Measurements from ENCODE around the gene SLC26A3. TPM values are rescaled to one million over a fixed set of nuclear protein-coding genes. Genes with fewer than 3 reads are reported as not detected.

Gene SLC26A3
- total RNA-seq, 1 experiment from 2014 or later = not detected

DNA sequence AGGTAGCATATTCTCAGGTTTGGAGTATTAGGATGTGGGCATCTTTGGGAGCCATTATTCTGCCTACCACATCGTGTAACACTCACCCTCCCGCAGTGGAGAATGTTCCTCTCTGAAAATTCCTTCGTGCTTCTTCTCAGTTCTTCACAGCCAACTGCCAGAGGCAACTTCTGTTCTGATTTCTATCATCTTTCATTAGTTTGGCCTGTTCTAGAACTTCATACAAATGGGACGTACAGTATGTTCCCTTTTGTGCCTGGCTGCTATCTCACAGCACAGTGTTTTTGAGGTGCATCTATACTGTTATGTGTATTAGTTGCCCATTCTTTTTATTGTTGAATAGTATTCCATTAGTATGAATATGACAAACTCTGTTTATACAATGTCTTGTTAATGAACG lies 8.9 kb upstream of the SLC26A3 start:
- no peak overlapping the region for H3K23ac ChIP-seq (ENCODE audit: insufficient read length, low read depth, low read length)
- Mint-ChIP-seq H3K9me3 (no peaks in the 10 kb centered on the region), H3K4me1 (no peaks in the 10 kb centered on the region)

More for the DNA sequence above, 8.9 kb upstream of the SLC26A3 start:
- H3K14ac ChIP-seq (ENCODE audit: insufficient read depth, low read length) = no peak overlapping the region
- Mint-ChIP-seq H3K27ac (no peak overlapping the region), H3K4me3 (no peak overlapping the region), H3K27me3 (ENCODE audit: low read depth) (no peaks in the 10 kb centered on the region), H3K36me3 (ENCODE audit: insufficient read depth in 1 of 3, low read depth in 3 of 3) (no peaks in the 10 kb centered on the region)
- no peak overlapping the region for H2AFZ ChIP-seq (ENCODE audit: low read length)
- H3T11ph ChIP-seq (ENCODE audit: low read length) = no peak overlapping the region
- no peak overlapping the region for H3K9ac ChIP-seq (ENCODE audit: extremely low read depth, insufficient read length, low read length)
- no peaks in the 10 kb centered on the region for H3K79me2 ChIP-seq (ENCODE audit: insufficient read depth, low read length)
- DNase-seq = no peak
- H4K8ac ChIP-seq (replicated peaks; ENCODE audit: insufficient read length, low read depth, low read length) = no peak overlapping the region
- no peaks in the 10 kb centered on the region for H3K4me1 ChIP-seq (ENCODE audit: insufficient read depth, low read length)
- no peak overlapping the region for H2BK5ac ChIP-seq (ENCODE audit: insufficient read length, low read length)
- H2BK12ac ChIP-seq (ENCODE audit: insufficient read length, low read depth, low read length) = no peak overlapping the region
- H3K79me1 ChIP-seq (ENCODE audit: insufficient read depth, low read depth, low read length, poor library complexity, severe bottlenecking) = no peaks in the 10 kb centered on the region
- H3K27me3 ChIP-seq (ENCODE audit: insufficient read depth, low read length) = no peaks in the 10 kb centered on the region
- H3K4ac ChIP-seq (ENCODE audit: low read depth, low read length) = no peak overlapping the region
- no peak overlapping the region for H2BK120ac ChIP-seq (ENCODE audit: low read depth, low read length, poor library complexity, severe bottlenecking)
- TF ChIP-seq, protein P1, sequence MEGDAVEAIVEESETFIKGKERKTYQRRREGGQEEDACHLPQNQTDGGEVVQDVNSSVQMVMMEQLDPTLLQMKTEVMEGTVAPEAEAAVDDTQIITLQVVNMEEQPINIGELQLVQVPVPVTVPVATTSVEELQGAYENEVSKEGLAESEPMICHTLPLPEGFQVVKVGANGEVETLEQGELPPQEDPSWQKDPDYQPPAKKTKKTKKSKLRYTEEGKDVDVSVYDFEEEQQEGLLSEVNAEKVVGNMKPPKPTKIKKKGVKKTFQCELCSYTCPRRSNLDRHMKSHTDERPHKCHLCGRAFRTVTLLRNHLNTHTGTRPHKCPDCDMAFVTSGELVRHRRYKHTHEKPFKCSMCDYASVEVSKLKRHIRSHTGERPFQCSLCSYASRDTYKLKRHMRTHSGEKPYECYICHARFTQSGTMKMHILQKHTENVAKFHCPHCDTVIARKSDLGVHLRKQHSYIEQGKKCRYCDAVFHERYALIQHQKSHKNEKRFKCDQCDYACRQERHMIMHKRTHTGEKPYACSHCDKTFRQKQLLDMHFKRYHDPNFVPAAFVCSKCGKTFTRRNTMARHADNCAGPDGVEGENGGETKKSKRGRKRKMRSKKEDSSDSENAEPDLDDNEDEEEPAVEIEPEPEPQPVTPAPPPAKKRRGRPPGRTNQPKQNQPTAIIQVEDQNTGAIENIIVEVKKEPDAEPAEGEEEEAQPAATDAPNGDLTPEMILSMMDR (conservative IDR thresholded peaks at IDR 0.05) = no peak
- no peak overlapping the region for H3K18ac ChIP-seq (ENCODE audit: insufficient read length, low read depth, low read length)
- no peaks in the 10 kb centered on the region for H3K9me3 ChIP-seq (ENCODE audit: control insufficient read depth, low read depth, low read length)
- H4K5ac ChIP-seq (ENCODE audit: insufficient read length, low read depth, low read length) = no peak overlapping the region
- no peak overlapping the region for H4K91ac ChIP-seq (ENCODE audit: insufficient read length, low read depth, low read length)
- H3K23me2 ChIP-seq (ENCODE audit: insufficient read length, low read depth, low read length, poor library complexity, severe bottlenecking) = no peaks in the 10 kb centered on the region
- no peak overlapping the region for H2BK15ac ChIP-seq (ENCODE audit: low read depth, low read length)
- no peak overlapping the region for H2AK5ac ChIP-seq (ENCODE audit: insufficient read length, low read length)
- no peak overlapping the region for H3K4me2 ChIP-seq (ENCODE audit: insufficient read depth, insufficient read length, low read length)
- H3K27ac ChIP-seq (ENCODE audit: insufficient read length, low read depth, low read length) = no peak overlapping the region
- H2BK20ac ChIP-seq (ENCODE audit: low read depth, low read length, poor library complexity, severe bottlenecking) = no peak overlapping the region
- H3K56ac ChIP-seq (ENCODE audit: insufficient read length, low read depth, low read length) = no peak overlapping the region
- no CpG with 5 or more reads among the region's 5 CpGs for WGBS (ENCODE audit: extremely low coverage, insufficient read length, low lambda C conversion rate)
- no peaks in the 10 kb centered on the region for H4K20me1 ChIP-seq (ENCODE audit: control insufficient read depth, insufficient read depth, insufficient read length)

All from H9 (cell line).